HepG2 (cell line): ENCODE data around the gene MIB2. TPM values are rescaled to one million over a fixed set of nuclear protein-coding genes. Genes with fewer than 3 reads are reported as not detected.

Experiments
- ATAC-seq: fragments of 200-7000 bp; cut with Tn5 transposase; 3 replicates; pipeline ENCODE4 v1.9.1; 2020; ENCODE audit warnings: mild to moderate bottlenecking, moderate library complexity
- BruUV-seq: library from RNA; stranded (reverse); fragments of 400-500 nt; replicated peaks from 2 replicates; lab custom pipeline; 2021; lab: Mats Ljungman, UMichigan
- CTCF ChIA-PET: fragments of 300-600 bp; formaldehyde crosslinking; extraction: SDS; loops from one replicate; lab custom pipeline; 2021; ENCODE audit warnings: low total read pairs, inconsistent platforms, low intra/inter-chr PET ratio; lab: Yijun Ruan, JAX
- POLR2A ChIA-PET: fragments of 350-600 bp; sonication (Branson Sonifier 250); formaldehyde crosslinking; loops from one replicate; lab custom pipeline; 2020; ENCODE audit warnings: antibody characterized with exemption, inconsistent platforms; lab: Yijun Ruan, JAX
- DNase-seq: peaks from one replicate; pipeline ENCODE4 v3.0.0-alpha.2; 2015; ENCODE audit warnings: low spot score
- FAIRE-seq: peaks from 3 replicates; lab custom pipeline; 2011; peaks lifted over from hg19 to GRCh38; lab: Jason Lieb, UNC
- H2AFZ ChIP-seq: one replicate; pipeline ENCODE4 v1.6.1; 2011; ENCODE audit warnings: low read length, inconsistent platforms
- H3K27ac ChIP-seq: fragments of 300-600 bp; 3 replicates; pipeline ENCODE4 v1.8.0; 2011; ENCODE audit warnings: mixed run types, mild to moderate bottlenecking, mixed read lengths, low read length, inconsistent platforms; ENCODE audit not compliant: insufficient read depth; ENCODE audit errors: extremely low read length
- H3K27me3 ChIP-seq, 2 experiments: fragments of 200-600 bp in 1 of 2; 2 replicates in 1 of 2; 3 replicates in 1 of 2; pipeline versions ENCODE4 v1.6.0 to v1.8.0; 2011; ENCODE audit warnings: low read length in 2 of 2, mild to moderate bottlenecking in 2 of 2, moderate library complexity in 2 of 2, inconsistent platforms in 1 of 2; ENCODE audit not compliant: insufficient read depth in 2 of 2, control insufficient read depth in 1 of 2
- H3K36me3 ChIP-seq, 2 experiments: fragments of 200-600 bp in 1 of 2; replicated peaks in 1 of 2; 2 replicates in 1 of 2; 3 replicates in 1 of 2; pipeline versions ENCODE4 v1.5.1 to v1.8.0; 2011; ENCODE audit warnings: low read length in 2 of 2, inconsistent platforms in 1 of 2; ENCODE audit not compliant: insufficient read depth in 2 of 2, control insufficient read depth in 1 of 2
- H3K4me1 ChIP-seq: 2 replicates; pipeline ENCODE4 v1.5.1; 2012; ENCODE audit warnings: low read length, inconsistent platforms; ENCODE audit not compliant: insufficient read depth
- H3K4me2 ChIP-seq: 2 replicates; pipeline ENCODE4 v1.6.0; 2011; ENCODE audit warnings: low read depth, low read length, inconsistent platforms
- H3K4me3 ChIP-seq, 3 experiments: fragments of 200-600 bp in 1 of 3; sonication (generic), shearing (Covaris generic) in 1 of 3; replicated peaks in 1 of 3; 2 replicates each; pipeline ENCODE4 v1.5.1; 2011 to 2016; ENCODE audit warnings: low read length in 3 of 3, inconsistent platforms in 2 of 3, low read depth in 2 of 3, mild to moderate bottlenecking in 2 of 3, control low read depth in 1 of 3, mixed read lengths in 1 of 3; ENCODE audit not compliant: insufficient read depth in 1 of 3
- H3K79me2 ChIP-seq: one replicate; pipeline ENCODE4 v1.6.1; 2011; ENCODE audit warnings: low read length, inconsistent platforms; ENCODE audit not compliant: insufficient read depth
- H3K9ac ChIP-seq: 2 replicates; pipeline ENCODE4 v1.6.0; 2011; ENCODE audit warnings: mild to moderate bottlenecking, low read depth, low read length, inconsistent platforms; ENCODE audit not compliant: insufficient read depth
- H3K9me3 ChIP-seq: 2 replicates; pipeline ENCODE4 v1.5.1; 2012; ENCODE audit warnings: mild to moderate bottlenecking, low read length
- H4K20me1 ChIP-seq: 2 replicates; pipeline ENCODE4 v1.6.0; 2011; ENCODE audit warnings: inconsistent platforms, mild to moderate bottlenecking, low read length, moderate library complexity; ENCODE audit not compliant: insufficient read depth
- BCL3 ChIP-seq: sonication (generic); formaldehyde crosslinking; IDR thresholded peaks from 2 replicates; pipeline ENCODE4 v1.5.1; 2020; ENCODE audit warnings: mild to moderate bottlenecking, missing genetic modification reagents, moderate library complexity
- BCLAF1 ChIP-seq: fragments of 450-650 bp; IDR thresholded peaks from 2 replicates; pipeline ENCODE4 v1.6.1; 2017; ENCODE audit warnings: mild to moderate bottlenecking
- CEBPG ChIP-seq: IDR thresholded peaks from 2 replicates; pipeline ENCODE4 v1.6.1; 2016
- EEA1 ChIP-seq: sonication (generic); formaldehyde crosslinking; IDR thresholded peaks from 2 replicates; pipeline ENCODE4 v1.5.1; 2020; ENCODE audit warnings: mild to moderate bottlenecking, missing genetic modification reagents, borderline replicate concordance
- IKZF5 ChIP-seq: IDR thresholded peaks from 2 replicates; pipeline ENCODE4 v1.6.1; 2018; ENCODE audit warnings: missing genetic modification reagents, mild to moderate bottlenecking, missing compliant biosample characterization
- IRF2 ChIP-seq: IDR thresholded peaks from 2 replicates; pipeline ENCODE4 v1.6.1; 2018; ENCODE audit warnings: missing genetic modification reagents, missing compliant biosample characterization
- MLLT10 ChIP-seq: sonication (generic); formaldehyde crosslinking; IDR thresholded peaks from 2 replicates; pipeline ENCODE4 v1.4.0; 2020; ENCODE audit warnings: missing genetic modification reagents
- NFATC3 ChIP-seq: sonication (generic); formaldehyde crosslinking; IDR thresholded peaks from 2 replicates; pipeline ENCODE4 v1.5.1; 2020; ENCODE audit warnings: mild to moderate bottlenecking, missing genetic modification reagents
- NR2F2 ChIP-seq: IDR thresholded peaks from 2 replicates; pipeline ENCODE4 v1.6.1; 2012; ENCODE audit warnings: low read depth, inconsistent platforms, borderline replicate concordance
- NR2F6 ChIP-seq, 2 experiments: IDR thresholded peaks; 2 replicates each; pipeline ENCODE4 v1.6.1; 2016; ENCODE audit warnings: antibody characterized with exemption in 1 of 2, mild to moderate bottlenecking in 1 of 2
- PAX8 ChIP-seq: sonication (generic); formaldehyde crosslinking; IDR thresholded peaks from 2 replicates; pipeline ENCODE4 v1.8.0; 2022; ENCODE audit warnings: mild to moderate bottlenecking, missing genetic modification reagents, borderline replicate concordance
- POLR2G ChIP-seq: fragments of 200-400 bp; formaldehyde crosslinking; IDR thresholded peaks from 2 replicates; pipeline ENCODE4 v1.6.1; 2018; ENCODE audit warnings: mild to moderate bottlenecking, low read depth, low read length, moderate library complexity
- SP140L ChIP-seq: sonication (generic); formaldehyde crosslinking; IDR thresholded peaks from 2 replicates; pipeline ENCODE4 v1.4.0; 2020; ENCODE audit warnings: missing genetic modification reagents, borderline replicate concordance
- ZBTB33 ChIP-seq: sonication (generic); formaldehyde crosslinking; IDR thresholded peaks from 2 replicates; pipeline ENCODE4 v1.4.0; 2020; ENCODE audit warnings: missing genetic modification reagents
- ZNF558 ChIP-seq: sonication (generic); formaldehyde crosslinking; IDR thresholded peaks from 2 replicates; pipeline ENCODE4 v1.9.0; 2022; ENCODE audit warnings: mild to moderate bottlenecking, missing genetic modification reagents, borderline replicate concordance
- ZSCAN12 ChIP-seq: sonication (generic); formaldehyde crosslinking; IDR thresholded peaks from 2 replicates; pipeline ENCODE4 v1.9.0; 2021; ENCODE audit warnings: mild to moderate bottlenecking, missing genetic modification reagents
- WGBS: methylation state at CpG from one replicate; pipeline ENCODE4 v1.1.6; 2017; ENCODE audit warnings: low lambda C conversion rate; 5-methylcytosine and 5-hydroxymethylcytosine counted together
- in situ Hi-C: cut with HindIII; loops from 2 replicates; pipeline ENCODE4 v1.10.0; 2017; ENCODE audit warnings: low pct_unique_long_range_greater_than_20kb; ENCODE audit not compliant: extremely low pct_ligation_motif_present
- intact Hi-C: fragments of 100-400 bp; cut with micrococcal nuclease; formaldehyde crosslinking; loops from one replicate; pipeline ENCODE4 v1.10.0; 2022; ENCODE audit not compliant: unreplicated experiment
- polyA plus RNA-seq, 8 experiments: library from polyadenylated mRNA; depleted of rRNA in 3 of 8; stranded (reverse) in 7 of 8; unstranded in 1 of 8; fragments of >200 nt; fragmentation: Illumina TruSeq in 4 of 8; extraction: Trizol in 4 of 8; gene quantifications; 2 replicates each; pipeline versions ENCODE4 v1.2.1 to v1.2.3, GENCODE V29; 2011 to 2016; ENCODE audit warnings: low read depth in 4 of 8, missing spikeins in 1 of 8, mixed read lengths in 1 of 8; ENCODE audit not compliant: insufficient read depth in 1 of 8
- total RNA-seq, 5 experiments: library from RNA; depleted of rRNA; stranded (reverse); fragments of >200 nt; fragmentation: Illumina TruSeq; extraction: Trizol; gene quantifications; 2 replicates each; pipeline ENCODE4 v1.2.3, GENCODE V29; 2016; ENCODE audit warnings: low read depth in 1 of 5
- TF ChIP-seq, protein P1 (sequence below): sonication (generic); formaldehyde crosslinking; IDR thresholded peaks from 2 replicates; pipeline ENCODE4 v1.4.0; 2020; ENCODE audit warnings: missing genetic modification reagents

MIB2 gene
- total and polyA plus RNA-seq, 2 of the 13 experiments (the other 11 are each of a cell fraction or from before 2014, with no cell fraction given) = 19.9 to 30.4 TPM

DNA sequence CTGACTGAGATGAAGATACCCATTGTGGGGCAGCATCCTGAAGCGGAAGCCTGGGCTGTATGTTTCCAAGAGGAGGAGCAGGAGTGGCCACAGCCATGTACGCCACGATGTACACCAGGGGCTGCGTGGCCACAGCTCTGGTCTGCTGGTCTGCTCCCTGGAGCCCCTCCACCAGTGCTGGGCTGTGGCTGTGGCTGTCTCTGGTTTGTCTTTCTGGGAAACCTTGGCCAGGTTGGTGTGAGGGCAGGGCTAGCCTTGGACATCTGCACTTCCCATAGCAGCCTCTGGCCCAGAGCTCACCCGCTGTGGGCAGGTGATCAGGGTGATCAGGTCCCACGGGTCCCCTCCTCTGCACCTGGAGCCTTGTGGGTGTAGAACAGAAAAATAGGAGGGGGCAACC, 2.6 kb downstream of the MIB2 start:
- Histone ChIP-seq H3K27me3 (no peaks in the 10 kb centered on the region; a peak in 1 of 5 replicates), H4K20me1 (peaks cover 8% of the 10 kb centered on the region; the same call in 1 of the 2 replicates), H3K9ac (no peak overlapping the region), H3K36me3 (peaks cover 1 to 14% of the 10 kb centered on the region in 2 experiments; a peak in 2 of 5 replicates), H3K27ac (no peak overlapping the region), H3K79me2 (peaks cover 18% of the 10 kb centered on the region), H3K9me3 (no peaks in the 10 kb centered on the region), H3K4me2 (0 out of 2 replicates have a peak overlapping the region, but pooled peaks have one; percentile 91), H3K4me1 (peaks cover 22% of the 10 kb centered on the region), H2AFZ (no peak overlapping the region), H3K4me3 (no peak overlapping the region)
- intact Hi-C loops (no loop called here), in situ Hi-C loops (loop anchor here (5.0 kb wide), 1 partner anchor 41 kb away; no protein-coding TSS in a partner anchor)
- 86% methylated on average over 2 of the region's 6 CpGs for WGBS
- DNase-seq (no peak), FAIRE-seq (no peak), ATAC-seq (no peak)
- CTCF ChIA-PET = no interaction called here
- POLR2A ChIA-PET = no interaction called here
- no TSS peak for BruUV-seq
- TF ChIP-seq CEBPG (CRISPR knock-in tag) (no peak), NR2F2 (no peak), IKZF5 (CRISPR knock-in tag) (no peak), BCLAF1 (no peak), IRF2 (CRISPR knock-in tag) (no peak), EEA1 (CRISPR knock-in tag) (no peak), SP140L (CRISPR knock-in tag) (no peak), PAX8 (CRISPR knock-in tag) (no peak), POLR2G (no peak), MLLT10 (CRISPR knock-in tag) (no peak), NR2F6 (IDR thresholded peaks at IDR 0.05) (no peak), NR2F6 (CRISPR knock-in tag; IDR thresholded peaks at IDR 0.05) (no peak), ZBTB33 (no peak), ZSCAN12 (CRISPR knock-in tag) (no peak), BCL3 (no peak), NFATC3 (CRISPR knock-in tag) (no peak), ZNF558 (CRISPR knock-in tag) (no peak)
- TF ChIP-seq, protein P1, sequence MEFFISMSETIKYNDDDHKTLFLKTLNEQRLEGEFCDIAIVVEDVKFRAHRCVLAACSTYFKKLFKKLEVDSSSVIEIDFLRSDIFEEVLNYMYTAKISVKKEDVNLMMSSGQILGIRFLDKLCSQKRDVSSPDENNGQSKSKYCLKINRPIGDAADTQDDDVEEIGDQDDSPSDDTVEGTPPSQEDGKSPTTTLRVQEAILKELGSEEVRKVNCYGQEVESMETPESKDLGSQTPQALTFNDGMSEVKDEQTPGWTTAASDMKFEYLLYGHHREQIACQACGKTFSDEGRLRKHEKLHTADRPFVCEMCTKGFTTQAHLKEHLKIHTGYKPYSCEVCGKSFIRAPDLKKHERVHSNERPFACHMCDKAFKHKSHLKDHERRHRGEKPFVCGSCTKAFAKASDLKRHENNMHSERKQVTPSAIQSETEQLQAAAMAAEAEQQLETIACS = no peak
